Endothelial cell of umbilical vein (primary cell): Measurements from ENCODE around the gene MICALL2. TPM values are rescaled to one million over a fixed set of nuclear protein-coding genes. Genes with fewer than 3 reads are reported as not detected.
A peak's percentile ranks its signal among the peaks of the same experiment; 100 is the strongest.

Experiments
- BruUV-seq: library from RNA; stranded (reverse); fragments of 400-500 nt; replicated peaks from 2 replicates; lab custom pipeline; 2021; lab: Mats Ljungman, UMichigan
- CTCF ChIA-PET: fragments of 300-600, 350-600 bp; sonication (Branson Sonifier 250); formaldehyde crosslinking; loops from one replicate; lab custom pipeline; 2021; ENCODE audit warnings: antibody characterized with exemption, inconsistent platforms; lab: Charles Lee
- POLR2A ChIA-PET: fragments of 300-600, 350-600 bp; sonication (Branson Sonifier 250); formaldehyde crosslinking; loops from one replicate; lab custom pipeline; 2021; ENCODE audit warnings: antibody characterized with exemption, inconsistent platforms; lab: Charles Lee
- DNase-seq: peaks from one replicate; pipeline ENCODE4 v3.0.0-alpha.2; 2011; ENCODE audit warnings: low read depth, low spot score
- FAIRE-seq: peaks from 2 replicates; lab custom pipeline; 2011; peaks lifted over from hg19 to GRCh38; lab: Jason Lieb, UNC
- H2AFZ ChIP-seq: 2 replicates; pipeline ENCODE4 v1.6.0; 2012; ENCODE audit warnings: low read depth, low read length, control low read depth, inconsistent platforms
- H3K27ac ChIP-seq: 2 replicates; pipeline ENCODE4 v1.5.1; 2011; ENCODE audit warnings: low read depth, mild to moderate bottlenecking, control low read depth, low read length, moderate library complexity; ENCODE audit not compliant: insufficient read depth
- H3K27me3 ChIP-seq, 2 experiments: 2 replicates each; pipeline versions ENCODE4 v1.6.0 to v1.6.1; 2011; ENCODE audit warnings: low read length in 2 of 2, mixed read lengths in 1 of 2; ENCODE audit not compliant: control insufficient read depth in 2 of 2, insufficient read depth in 2 of 2
- H3K36me3 ChIP-seq, 2 experiments: 2 replicates in 1 of 2; 3 replicates in 1 of 2; pipeline ENCODE4 v1.5.1; 2011; ENCODE audit warnings: low read length in 2 of 2, mild to moderate bottlenecking in 1 of 2, moderate library complexity in 1 of 2; ENCODE audit not compliant: control insufficient read depth in 2 of 2, insufficient read depth in 2 of 2; ENCODE audit errors: extremely low read depth in 1 of 2
- H3K4me1 ChIP-seq: 3 replicates; pipeline ENCODE4 v1.5.1; 2011; ENCODE audit warnings: mild to moderate bottlenecking, low read length; ENCODE audit not compliant: control insufficient read depth, insufficient read depth; ENCODE audit errors: extremely low read depth
- H3K4me2 ChIP-seq: 2 replicates; pipeline ENCODE4 v1.6.1; 2011; ENCODE audit warnings: low read length, control low read depth, mixed read lengths; ENCODE audit not compliant: insufficient read depth
- H3K4me3 ChIP-seq, 3 experiments: fragments of 200-600 bp in 1 of 3; sonication (generic), shearing (Covaris generic) in 1 of 3; replicated peaks in 1 of 3; 2 replicates each; pipeline ENCODE4 v1.5.1; 2011 to 2016; ENCODE audit warnings: control low read depth in 3 of 3, low read length in 3 of 3, mild to moderate bottlenecking in 2 of 3, inconsistent platforms in 1 of 3, low read depth in 1 of 3, moderate library complexity in 1 of 3; ENCODE audit not compliant: insufficient read depth in 1 of 3
- H3K79me2 ChIP-seq: 2 replicates; pipeline ENCODE4 v1.6.0; 2012; ENCODE audit warnings: low read length, inconsistent platforms; ENCODE audit not compliant: control insufficient read depth, insufficient read depth
- H3K9ac ChIP-seq: replicated peaks from 2 replicates; pipeline ENCODE3; 2011; ENCODE audit warnings: low read length, control low read depth; ENCODE audit not compliant: insufficient read depth; ENCODE audit errors: extremely low read depth
- H3K9me1 ChIP-seq: replicated peaks from 3 replicates; pipeline ENCODE4 v1.6.0; 2011; ENCODE audit warnings: mild to moderate bottlenecking, low read length; ENCODE audit not compliant: control insufficient read depth, insufficient read depth; ENCODE audit errors: extremely low read depth
- H3K9me3 ChIP-seq: replicated peaks from 2 replicates; pipeline ENCODE4 v1.5.1; 2012; ENCODE audit warnings: low read length, inconsistent platforms; ENCODE audit not compliant: control insufficient read depth, insufficient read depth
- H4K20me1 ChIP-seq: replicated peaks from 2 replicates; pipeline ENCODE3; 2011; ENCODE audit warnings: mild to moderate bottlenecking, low read length; ENCODE audit not compliant: control insufficient read depth, insufficient read depth; ENCODE audit errors: extremely low read depth
- EZH2 ChIP-seq: IDR thresholded peaks from 2 replicates; pipeline ENCODE4 v1.6.1; 2012; ENCODE audit warnings: borderline replicate concordance, low read depth, mild to moderate bottlenecking, moderate library complexity, low read length, inconsistent platforms; ENCODE audit not compliant: severe bottlenecking
- FOS ChIP-seq: IDR thresholded peaks from 2 replicates; pipeline ENCODE4 v1.6.1; 2011; ENCODE audit warnings: mild to moderate bottlenecking, low read length, moderate library complexity, borderline replicate concordance; ENCODE audit not compliant: insufficient read depth
- JUN ChIP-seq: IDR thresholded peaks from 2 replicates; pipeline ENCODE4 v1.6.1; 2011; ENCODE audit warnings: borderline replicate concordance, low read depth; ENCODE audit not compliant: insufficient read length, insufficient read depth
- MYC ChIP-seq: IDR thresholded peaks from one replicate; pipeline ENCODE4 v1.6.1; 2011; ENCODE audit warnings: mild to moderate bottlenecking, low read depth, low read length
- dilution Hi-C: fragments of 300-500 bp; cut with MboI; formaldehyde crosslinking; loops from one replicate; pipeline ENCODE4 v1.15.0; 2019; ENCODE audit warnings: low sequenced_read_pairs; ENCODE audit not compliant: extremely low pct_ligation_motif_present
- intact Hi-C: fragments of 100-400 bp; cut with micrococcal nuclease; formaldehyde crosslinking; loops from one replicate; pipeline ENCODE4 v1.10.0; 2022
- polyA plus RNA-seq, 4 experiments: library from polyadenylated mRNA; depleted of rRNA in 3 of 4; stranded (reverse) in 3 of 4; unstranded in 1 of 4; fragments of >200 nt; gene quantifications; 2 replicates each; pipeline versions ENCODE4 v1.2.1 to v1.2.3, GENCODE V29; 2011 to 2012; ENCODE audit warnings: missing spikeins in 1 of 4
- total RNA-seq: library from RNA; stranded (reverse); gene quantifications from 2 replicates; pipeline ENCODE4 v1.2.3, GENCODE V29; 2021
- TF ChIP-seq, protein P1 (sequence below), 2 donors: IDR thresholded peaks; 1 replicate in 1 of 2; 2 replicates in 1 of 2; pipeline ENCODE4 v1.5.1; 2011; ENCODE audit warnings: low read length in 2 of 2, mild to moderate bottlenecking in 2 of 2, moderate library complexity in 2 of 2, control low read depth in 1 of 2, inconsistent platforms in 1 of 2, low read depth in 1 of 2; ENCODE audit not compliant: insufficient read depth in 1 of 2; ENCODE audit errors: extremely low read depth in 1 of 2
- TF ChIP-seq, protein P2 (sequence below): IDR thresholded peaks from 2 replicates; pipeline ENCODE4 v1.6.1; 2011; ENCODE audit not compliant: insufficient read depth, insufficient read length

The MICALL2 gene
- total and polyA plus RNA-seq, 2 donors (not counting 3 experiments of a cell fraction or from before 2014, with no cell fraction given), result 29.8 to 46.3 TPM

DNA sequence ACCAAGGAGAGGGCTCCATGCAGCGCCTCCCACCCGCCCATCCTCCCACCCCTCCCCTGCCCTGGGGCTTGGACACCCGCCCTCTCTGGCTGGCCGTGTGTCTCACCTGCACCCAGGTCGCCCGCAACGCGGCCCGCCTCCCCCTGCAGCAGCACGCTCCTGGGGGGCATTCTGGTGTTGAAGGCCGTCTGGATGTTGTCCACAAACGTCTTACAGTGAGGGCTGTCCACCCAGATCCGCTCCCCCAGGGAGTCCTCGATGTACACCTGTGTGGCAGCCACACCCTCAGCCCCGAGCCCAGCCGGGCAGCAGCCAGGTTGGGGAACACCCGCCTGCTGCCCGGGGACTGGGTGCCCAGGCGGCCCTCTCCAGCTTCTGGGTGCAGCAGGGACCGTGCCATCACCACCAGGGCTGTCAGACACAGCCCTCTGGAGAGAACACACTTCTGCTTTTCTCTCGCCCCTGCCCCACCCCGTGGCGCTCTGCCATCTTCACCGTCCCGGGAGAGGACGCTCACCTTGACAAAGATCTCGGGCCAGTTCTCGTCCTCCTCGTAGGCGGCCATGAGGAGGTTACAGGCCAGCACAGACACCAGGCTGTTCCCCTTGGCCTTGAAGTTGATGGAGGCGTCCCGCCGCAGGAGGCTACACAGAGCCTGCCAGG lies 40.2 kb upstream of the MICALL2 start:
- Histone ChIP-seq H3K9ac (no peak overlapping the region), H3K36me3 (peaks cover under 1 to 39% of the 10 kb centered on the region in 2 experiments), H3K4me3 (no peak overlapping the region), H4K20me1 (no peaks in the 10 kb centered on the region), H3K27me3 (no peaks in the 10 kb centered on the region), H2AFZ (no peak overlapping the region), H3K79me2 (peaks cover 24% of the 10 kb centered on the region), H3K9me3 (no peaks in the 10 kb centered on the region), H3K4me2 (no peak overlapping the region), H3K9me1 (no peaks in the 10 kb centered on the region), H3K27ac (no peak overlapping the region), H3K4me1 (peaks cover 5% of the 10 kb centered on the region)
- BruUV-seq, result TSS peak; percentile 1
- TF ChIP-seq, protein P1, sequence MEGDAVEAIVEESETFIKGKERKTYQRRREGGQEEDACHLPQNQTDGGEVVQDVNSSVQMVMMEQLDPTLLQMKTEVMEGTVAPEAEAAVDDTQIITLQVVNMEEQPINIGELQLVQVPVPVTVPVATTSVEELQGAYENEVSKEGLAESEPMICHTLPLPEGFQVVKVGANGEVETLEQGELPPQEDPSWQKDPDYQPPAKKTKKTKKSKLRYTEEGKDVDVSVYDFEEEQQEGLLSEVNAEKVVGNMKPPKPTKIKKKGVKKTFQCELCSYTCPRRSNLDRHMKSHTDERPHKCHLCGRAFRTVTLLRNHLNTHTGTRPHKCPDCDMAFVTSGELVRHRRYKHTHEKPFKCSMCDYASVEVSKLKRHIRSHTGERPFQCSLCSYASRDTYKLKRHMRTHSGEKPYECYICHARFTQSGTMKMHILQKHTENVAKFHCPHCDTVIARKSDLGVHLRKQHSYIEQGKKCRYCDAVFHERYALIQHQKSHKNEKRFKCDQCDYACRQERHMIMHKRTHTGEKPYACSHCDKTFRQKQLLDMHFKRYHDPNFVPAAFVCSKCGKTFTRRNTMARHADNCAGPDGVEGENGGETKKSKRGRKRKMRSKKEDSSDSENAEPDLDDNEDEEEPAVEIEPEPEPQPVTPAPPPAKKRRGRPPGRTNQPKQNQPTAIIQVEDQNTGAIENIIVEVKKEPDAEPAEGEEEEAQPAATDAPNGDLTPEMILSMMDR (IDR thresholded peaks at IDR 0.05; ENCODE audit: extremely low read depth in 1 of 2, insufficient read depth in 1 of 2, low read depth in 1 of 2, low read length in 2 of 2), result no peak
- TF ChIP-seq, protein P2, sequence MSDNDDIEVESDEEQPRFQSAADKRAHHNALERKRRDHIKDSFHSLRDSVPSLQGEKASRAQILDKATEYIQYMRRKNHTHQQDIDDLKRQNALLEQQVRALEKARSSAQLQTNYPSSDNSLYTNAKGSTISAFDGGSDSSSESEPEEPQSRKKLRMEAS, result no peak
- TF ChIP-seq MYC (no peak), JUN (no peak), FOS (no peak), EZH2 (no peak)
- intact Hi-C loops, result no loop called here
- dilution Hi-C loops, result no loop called here
- DNase-seq (no peak), FAIRE-seq (no peak)
- ChIA-PET POLR2A (no interaction called here), CTCF (no interaction called here)
